Stimulated activated CD4-positive, alpha-beta T cell treated with anti-CD3 and anti-CD28 coated beads, Interleukin-2, amount 100 ng/mL, for 4 hours (primary cell): ENCODE measurements around the gene KCNC3.

Source experiments
- DNase-seq: peaks from one replicate; pipeline ENCODE4 v3.0.0-alpha.2; 2020; ENCODE audit warnings: low read depth

The KCNC3 gene

DNA sequence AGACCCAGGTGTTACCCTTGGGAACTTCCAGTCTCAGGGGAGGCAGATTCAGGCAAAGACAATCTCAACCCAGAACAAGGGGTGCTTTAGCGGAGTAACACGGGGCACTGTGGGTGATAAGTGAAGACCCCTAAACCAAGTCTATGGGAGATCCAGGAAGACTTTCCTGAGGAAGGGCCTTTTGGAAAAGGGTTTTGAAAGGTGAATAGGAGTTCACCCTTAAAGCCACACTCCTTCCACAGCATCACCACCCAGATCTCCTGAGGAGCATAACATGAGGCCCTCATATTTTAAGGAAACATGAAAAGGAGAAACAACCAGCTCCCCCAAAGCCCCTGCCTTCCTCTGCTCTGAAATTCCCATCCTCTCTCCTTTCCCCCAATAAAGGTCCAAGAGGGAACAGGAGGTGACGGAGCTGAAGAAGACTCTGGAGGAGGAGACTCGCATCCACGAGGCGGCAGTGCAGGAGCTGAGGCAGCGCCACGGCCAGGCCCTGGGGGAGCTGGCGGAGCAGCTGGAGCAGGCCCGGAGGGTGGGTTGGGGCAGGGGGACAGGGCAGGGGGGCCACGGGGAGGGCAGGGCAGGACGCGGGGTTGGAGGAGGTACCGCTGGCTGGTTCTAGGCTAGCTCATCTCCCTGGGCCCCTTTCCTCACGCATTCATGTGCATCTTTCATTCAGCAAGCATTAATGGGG, 52.7 kb downstream of the KCNC3 start:
- no peak for DNase-seq

DNA sequence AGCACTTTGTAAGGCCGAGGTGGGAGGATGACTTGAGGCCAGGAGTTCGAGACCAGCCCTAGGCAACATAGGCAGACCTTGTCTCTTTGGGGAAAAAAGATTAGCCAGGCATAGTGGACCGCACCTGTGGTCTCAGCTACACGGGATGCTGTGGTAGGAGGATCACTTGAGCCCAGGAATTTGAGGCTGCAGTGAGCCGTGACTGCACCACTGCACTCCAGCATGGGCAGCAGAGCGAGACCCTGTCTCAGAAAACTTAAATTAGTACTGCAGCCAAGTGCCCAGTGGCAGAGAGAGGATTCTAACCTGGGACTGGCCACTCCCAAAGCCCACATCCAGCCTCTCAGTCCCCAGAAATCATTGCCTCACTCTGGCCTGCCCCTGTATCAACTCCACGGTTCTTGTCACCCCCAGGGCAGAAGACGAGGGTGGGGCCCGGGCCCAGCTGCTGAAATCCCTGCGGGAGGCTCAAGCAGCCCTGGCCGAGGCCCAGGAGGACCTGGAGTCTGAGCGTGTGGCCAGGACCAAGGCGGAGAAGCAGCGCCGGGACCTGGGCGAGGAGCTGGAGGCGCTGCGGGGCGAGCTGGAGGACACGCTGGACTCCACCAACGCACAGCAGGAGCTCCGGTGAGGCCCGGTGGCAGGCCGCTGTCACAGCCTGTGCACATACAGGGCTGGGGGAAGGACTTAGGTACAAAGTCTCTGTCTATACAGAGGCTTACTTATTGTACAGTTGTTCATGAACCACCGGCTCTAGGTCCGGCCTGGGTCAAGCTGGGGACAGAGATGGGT, 53.4 kb downstream of the KCNC3 start:
- no peak for DNase-seq

DNA sequence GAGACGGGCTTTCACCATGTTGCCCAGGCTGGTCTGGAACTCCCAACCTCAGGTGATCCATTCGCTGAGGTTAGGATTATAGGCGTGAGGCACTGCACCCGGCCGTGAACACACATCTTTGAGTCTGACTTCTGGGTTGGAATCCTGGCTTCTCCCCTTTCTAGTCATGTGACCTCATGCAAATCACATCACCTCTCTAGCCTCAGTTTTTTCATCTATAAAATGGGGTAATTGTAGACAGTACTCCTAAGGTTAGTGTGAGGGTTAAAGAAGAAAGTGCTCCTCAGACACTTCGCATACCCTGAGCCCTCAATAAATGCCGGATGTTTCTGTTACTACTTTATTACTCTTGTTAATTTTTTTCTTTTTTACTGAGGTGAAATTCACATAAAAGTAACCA, 55.4 kb downstream of the KCNC3 start:
- DNase-seq: no peak

DNA sequence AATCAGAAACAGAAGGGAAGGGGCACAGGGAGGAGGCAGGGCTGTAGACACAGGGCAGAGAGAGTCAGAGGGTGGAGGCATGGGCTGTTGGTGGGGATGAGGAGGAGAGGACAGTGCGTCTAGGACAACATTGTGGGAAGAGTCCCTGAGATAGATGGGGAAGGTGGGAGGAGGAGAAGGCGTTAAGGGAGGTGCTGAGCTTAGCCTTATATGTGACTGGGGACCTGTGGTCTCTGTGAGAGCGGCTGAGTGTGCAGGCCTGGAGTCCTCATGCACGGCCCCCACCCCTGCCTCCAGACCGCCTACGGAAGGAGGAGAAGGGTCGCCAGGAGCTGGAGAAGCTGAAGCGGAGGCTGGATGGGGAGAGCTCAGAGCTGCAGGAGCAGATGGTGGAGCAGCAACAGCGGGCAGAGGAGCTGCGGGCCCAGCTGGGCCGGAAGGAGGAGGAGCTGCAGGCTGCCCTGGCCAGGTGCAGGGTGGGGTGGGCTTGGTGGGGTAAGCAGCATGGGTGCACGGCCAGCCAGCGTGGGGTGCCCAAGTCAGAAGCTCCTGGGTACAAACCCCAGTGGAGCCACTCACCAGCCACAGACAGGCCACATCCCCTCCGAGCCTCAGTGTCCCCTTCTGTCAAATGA, 56.8 kb downstream of the KCNC3 start:
- DNase-seq: no peak

DNA sequence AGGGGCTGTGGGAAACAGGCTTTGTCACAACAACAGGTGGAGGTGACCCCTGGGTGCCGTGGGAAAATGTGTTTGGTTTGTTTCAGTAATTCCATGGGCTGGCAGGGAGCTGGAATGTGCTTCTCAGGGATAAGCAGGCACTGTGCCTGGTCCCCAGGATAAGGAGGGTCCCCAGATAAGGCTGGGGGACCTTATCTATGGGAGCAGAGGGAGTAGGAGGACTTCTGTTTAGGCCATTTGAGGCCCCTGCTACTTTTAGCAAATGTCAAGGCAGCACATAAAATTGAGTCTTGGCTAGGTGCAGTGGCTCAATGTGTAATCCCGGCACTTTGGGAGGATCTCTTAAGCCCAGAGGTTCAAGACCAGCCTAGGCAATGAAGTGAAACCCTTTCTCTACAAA, 59.5 kb downstream of the KCNC3 start:
- no peak for DNase-seq

DNA sequence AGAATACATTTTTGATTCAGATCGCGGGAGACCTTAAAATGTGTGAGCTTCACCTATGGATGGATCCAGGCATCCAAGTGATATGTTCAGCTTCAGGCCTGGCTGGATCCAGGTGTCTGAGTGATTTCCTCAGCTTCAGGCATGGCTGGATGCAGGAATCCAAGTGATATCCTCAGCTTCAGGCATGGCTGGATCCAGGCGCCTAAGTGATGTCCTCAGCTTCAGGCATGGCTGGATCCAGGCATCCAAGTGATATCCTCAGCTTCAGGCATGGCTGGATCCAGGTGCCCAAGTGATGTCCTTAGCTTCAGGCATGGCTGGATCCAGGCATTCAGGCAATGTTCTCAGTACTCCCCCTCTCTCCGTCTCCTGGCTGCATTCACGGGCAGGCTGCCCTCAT, 60.7 kb downstream of the KCNC3 start:
- DNase-seq: no peak

DNA sequence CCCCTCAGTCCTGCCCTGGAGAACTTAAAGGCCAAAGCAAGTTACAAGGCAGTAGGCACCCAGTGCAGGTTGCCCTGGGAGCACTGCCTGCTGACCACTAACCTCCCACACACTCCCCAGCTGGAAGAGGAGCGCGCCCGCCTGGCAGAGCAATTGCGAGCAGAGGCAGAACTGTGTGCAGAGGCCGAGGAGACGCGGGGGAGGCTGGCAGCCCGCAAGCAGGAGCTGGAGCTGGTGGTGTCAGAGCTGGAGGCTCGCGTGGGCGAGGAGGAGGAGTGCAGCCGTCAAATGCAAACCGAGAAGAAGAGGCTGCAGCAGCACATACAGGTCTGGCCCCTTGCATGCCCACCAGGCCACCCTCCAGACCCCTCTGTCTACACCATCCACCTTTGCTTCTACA, 61.1 kb downstream of the KCNC3 start:
- no peak for DNase-seq

DNA sequence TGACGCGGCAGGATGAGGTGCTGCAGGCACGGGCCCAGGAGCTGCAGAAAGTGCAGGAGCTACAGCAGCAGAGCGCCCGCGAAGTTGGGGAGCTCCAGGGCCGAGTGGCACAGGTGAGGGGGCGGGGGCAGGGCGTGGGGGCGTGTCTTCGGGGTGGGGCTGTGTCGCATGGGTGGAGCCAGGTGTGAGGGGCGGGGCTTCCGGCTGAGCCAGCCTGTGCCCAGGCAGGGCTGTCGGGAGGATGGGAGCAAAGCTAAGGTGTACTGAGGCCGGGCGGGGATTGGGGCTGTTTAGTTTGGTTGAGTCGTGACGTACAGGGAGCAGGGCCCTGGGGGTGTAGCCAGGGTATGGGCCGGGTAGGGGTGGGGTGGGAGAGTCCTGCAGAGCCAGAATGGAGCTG, 62.3 kb downstream of the KCNC3 start:
- DNase-seq: peak; percentile 7

DNA sequence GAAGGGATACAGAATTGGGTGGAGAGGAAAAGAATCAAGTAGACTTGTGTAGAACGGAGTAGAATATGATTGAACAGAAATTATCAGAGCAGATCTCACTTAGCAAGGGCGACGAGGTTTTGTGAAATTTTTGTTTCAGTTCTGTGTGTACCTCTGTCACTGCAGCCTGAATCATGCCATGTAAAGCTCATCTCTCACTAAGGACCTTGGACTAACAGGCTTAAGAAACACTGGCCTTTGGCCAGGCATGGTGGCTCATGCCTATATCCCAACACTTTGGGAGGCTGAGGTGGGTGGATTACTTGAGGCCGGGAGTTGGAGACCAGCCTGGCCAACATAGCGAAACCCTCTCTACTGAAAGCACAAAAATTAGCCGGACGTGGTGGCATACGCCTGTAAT, 63.1 kb downstream of the KCNC3 start:
- DNase-seq: no peak

DNA sequence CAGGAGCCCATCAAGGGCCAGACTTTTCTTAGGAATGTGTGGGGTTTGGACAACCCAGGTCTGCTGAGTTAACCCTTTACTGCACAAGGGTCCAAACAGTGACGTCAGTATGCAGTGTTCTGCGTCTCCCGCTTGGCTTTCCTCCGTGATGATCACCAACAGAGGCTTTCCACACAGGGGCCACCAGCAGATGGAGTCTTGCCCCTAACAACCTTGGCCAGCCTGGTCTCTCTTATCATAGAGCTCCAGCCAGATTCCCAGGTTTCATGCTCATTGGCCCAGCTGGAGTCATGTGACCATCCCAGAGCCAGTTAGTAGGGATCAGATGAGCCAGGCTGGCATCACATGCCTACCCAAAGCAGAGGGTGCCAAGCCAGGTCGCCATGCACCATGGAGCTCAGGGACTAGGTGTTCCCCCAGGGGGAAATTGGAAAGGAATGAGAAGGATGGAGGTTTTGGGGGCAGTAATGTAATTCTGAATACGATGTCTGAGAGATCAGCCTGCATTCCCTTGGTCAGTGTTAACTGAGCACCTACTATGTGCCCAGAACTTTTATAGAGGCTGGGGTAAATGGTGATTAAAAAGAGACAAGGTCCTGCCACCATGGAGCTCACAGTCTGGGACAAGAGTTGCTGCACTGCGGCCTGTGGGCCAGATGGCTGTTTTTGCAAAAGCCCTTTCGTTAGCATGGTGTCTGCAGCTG, 64.5 kb downstream of the KCNC3 start:
- no peak for DNase-seq

DNA sequence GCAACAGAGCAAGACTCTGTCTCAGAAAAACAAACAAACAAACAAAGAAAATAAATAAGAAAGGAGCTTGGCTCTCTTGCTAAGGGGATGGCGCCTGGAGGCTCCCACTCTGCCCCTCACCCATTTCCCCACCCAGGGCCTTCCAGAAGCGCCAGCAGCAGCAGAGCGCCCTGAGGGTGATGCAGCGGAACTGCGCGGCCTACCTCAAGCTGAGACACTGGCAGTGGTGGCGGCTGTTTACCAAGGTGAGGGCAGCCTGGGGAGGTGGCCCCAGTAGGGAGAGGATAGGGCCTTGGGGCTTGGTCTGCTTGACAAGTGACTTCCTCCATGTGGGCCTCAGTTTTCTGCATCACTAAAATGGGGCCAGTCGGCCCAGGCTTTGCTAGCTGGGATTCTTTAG, 66.0 kb downstream of the KCNC3 start:
- DNase-seq: no peak
